Natural killer cell treated with Interleukin-12 subunit alpha and Interleukin-12 subunit beta and Interleukin-15 and Interleukin-18, amount 100 ng/mL, for 72 hours (primary cell): ENCODE data around the gene ATP1A3. TPM values are rescaled to one million over a fixed set of nuclear protein-coding genes. Genes with fewer than 3 reads are reported as not detected.

Source experiments
- ATAC-seq, 2 donors: fragments of 150-1000 bp; cut with Tn5 transposase in 1 of 2; sonication (Bioruptor Pico), chemical (Tn5 transposase) in 1 of 2; 2 replicates each; pipeline ENCODE4 v1.10.0; 2021
- DNase-seq: peaks from one replicate; pipeline ENCODE4 v3.0.0; 2022; ENCODE audit warnings: low spot score
- H3K27ac Mint-ChIP-seq, 2 donors: 1 replicate in 1 of 2; 2 replicates in 1 of 2; pipeline ENCODE4 v1.8.0; 2022; ENCODE audit warnings: mixed read lengths in 2 of 2, mild to moderate bottlenecking in 1 of 2, moderate library complexity in 1 of 2
- H3K27me3 Mint-ChIP-seq, 2 donors: 1 replicate in 1 of 2; 2 replicates in 1 of 2; pipeline ENCODE4 v1.8.0; 2022; ENCODE audit warnings: mixed read lengths in 2 of 2
- H3K36me3 Mint-ChIP-seq: one replicate; pipeline ENCODE4 v1.8.0; 2022; ENCODE audit warnings: mixed read lengths
- H3K4me1 Mint-ChIP-seq, 2 donors: 1 replicate in 1 of 2; 2 replicates in 1 of 2; pipeline ENCODE4 v1.8.0; 2022; ENCODE audit warnings: low read depth in 2 of 2, mixed read lengths in 2 of 2, mild to moderate bottlenecking in 1 of 2
- H3K4me3 Mint-ChIP-seq: one replicate; pipeline ENCODE4 v1.8.0; 2022; ENCODE audit warnings: mixed read lengths
- H3K9me3 Mint-ChIP-seq: 2 replicates; pipeline ENCODE4 v1.8.0; 2022; ENCODE audit warnings: mixed read lengths
- total RNA-seq, 2 donors: library from RNA; stranded (reverse); gene quantifications; one replicate each; pipeline ENCODE4 v1.2.3, GENCODE V29; 2022

The ATP1A3 gene
- total RNA-seq, 2 donors from 2014 or later: 2.0 to 4.2 TPM

DNA sequence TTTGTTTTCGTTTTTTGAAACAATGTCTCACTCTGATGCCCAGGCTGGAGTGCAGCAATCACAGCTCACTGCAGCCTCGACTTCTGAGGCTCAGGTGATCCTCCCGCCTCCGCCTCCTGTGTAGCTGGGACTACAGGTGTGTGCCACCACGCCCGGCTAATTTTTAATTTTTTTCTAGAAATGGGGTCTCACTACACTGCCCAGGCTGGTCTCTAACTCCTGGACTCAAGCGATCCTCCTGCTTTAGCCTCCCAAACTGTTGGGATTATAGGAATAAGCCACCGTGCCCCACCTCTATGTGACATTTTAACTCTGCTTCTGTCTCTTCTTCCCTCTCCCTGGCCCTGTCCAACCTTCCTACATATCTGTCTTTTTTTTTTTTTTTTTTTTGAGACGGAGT is 5.1 kb downstream of the ATP1A3 start:
- Mint-ChIP-seq H3K27me3 (no peaks in the 10 kb centered on the region), H3K36me3 (no peaks in the 10 kb centered on the region), H3K4me3 (no peak overlapping the region), H3K9me3 (no peaks in the 10 kb centered on the region), H3K4me1 (peaks cover 8 to 11% of the 10 kb centered on the region in 2 donors), H3K27ac (no peak overlapping the region)
- no peak for ATAC-seq
- DNase-seq: no peak

DNA sequence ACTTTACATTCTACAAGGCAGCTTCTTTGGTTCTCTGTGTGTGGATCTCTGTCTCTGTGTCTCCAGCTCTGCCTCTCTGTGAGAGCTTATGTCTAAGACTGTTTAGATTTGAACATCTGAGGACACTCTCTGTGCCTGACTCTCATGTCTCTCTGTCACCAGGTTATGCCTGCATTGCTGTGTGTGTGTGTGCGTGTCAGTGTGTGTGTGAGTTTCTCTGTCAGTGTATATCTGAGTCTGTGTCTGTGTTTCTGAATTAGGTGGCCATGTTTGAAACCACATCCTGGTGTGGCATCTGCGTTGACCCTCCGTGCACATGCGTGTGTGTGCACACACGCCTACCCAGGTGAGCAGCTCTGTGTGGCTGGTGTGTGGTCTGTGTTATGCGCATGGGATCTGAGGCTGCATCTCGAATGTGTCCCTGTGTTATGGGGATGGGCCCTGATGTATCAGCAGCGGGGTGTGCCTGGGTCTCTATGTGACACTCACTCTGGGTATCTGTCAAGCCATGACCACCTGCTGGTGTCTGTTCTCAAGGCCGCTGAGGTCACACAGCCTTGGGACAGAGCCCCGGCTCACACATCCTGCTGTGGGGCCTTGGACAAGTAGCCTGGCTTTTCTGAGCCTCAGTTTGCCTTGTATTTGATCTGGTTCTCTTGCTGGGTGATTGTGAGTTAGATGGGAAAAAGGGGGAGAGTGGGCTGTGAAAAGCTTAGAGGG is 6.7 kb downstream of the ATP1A3 start:
- ATAC-seq: no peak

DNA sequence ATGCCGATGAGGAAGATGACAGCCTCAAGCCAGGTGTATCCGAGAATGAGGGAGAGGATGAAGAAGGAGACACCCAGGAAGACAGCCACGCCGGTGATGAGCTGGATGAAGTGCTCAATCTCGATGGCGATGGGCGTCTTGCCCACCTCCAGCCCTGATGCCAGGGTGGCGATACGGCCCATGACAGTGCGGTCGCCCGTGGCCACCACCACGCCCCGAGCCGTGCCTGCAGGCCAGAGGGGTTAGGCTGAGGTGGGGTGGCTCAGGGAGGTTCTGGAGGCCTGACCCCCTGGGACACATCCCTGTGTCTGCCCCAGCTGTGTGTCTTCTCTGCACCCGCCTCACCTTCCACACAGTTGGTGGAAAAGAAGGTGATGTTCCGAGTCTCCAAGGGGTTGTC is 9.1 kb downstream of the ATP1A3 start:
- DNase-seq (no peak), ATAC-seq (no peak)
- Mint-ChIP-seq H3K4me1 (no peaks in the 10 kb centered on the region), H3K4me3 (no peak overlapping the region), H3K27me3 (no peaks in the 10 kb centered on the region), H3K9me3 (no peaks in the 10 kb centered on the region), H3K36me3 (no peaks in the 10 kb centered on the region), H3K27ac (no peak overlapping the region)

More for the DNA sequence above, 6.7 kb downstream of the ATP1A3 start:
- Mint-ChIP-seq H3K27me3 (no peaks in the 10 kb centered on the region), H3K4me3 (no peak overlapping the region), H3K9me3 (no peaks in the 10 kb centered on the region), H3K36me3 (no peaks in the 10 kb centered on the region), H3K4me1 (peaks cover 0 to under 1% of the 10 kb centered on the region in 2 donors), H3K27ac (no peak overlapping the region)
- no peak for DNase-seq

DNA sequence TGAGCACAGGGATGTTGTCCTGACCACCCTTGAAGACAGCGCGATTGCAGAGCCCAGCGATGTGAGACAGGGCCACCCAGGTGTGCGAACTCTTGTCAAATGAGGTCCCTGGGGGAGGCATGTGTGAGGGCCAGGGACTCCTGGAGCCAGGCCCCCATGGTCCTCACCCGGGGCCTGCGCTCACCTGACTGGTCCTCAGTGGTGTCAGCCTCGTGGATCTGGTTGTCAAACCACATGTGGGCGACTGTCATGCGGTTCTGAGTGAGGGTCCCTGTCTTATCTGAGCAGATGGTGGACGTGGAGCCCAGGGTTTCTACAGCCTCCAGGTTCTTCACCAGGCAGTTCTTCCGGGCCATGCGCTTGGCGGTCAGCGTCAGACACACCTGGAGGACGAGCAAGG is 12.3 kb downstream of the ATP1A3 start:
- no peak for ATAC-seq
- H3K36me3 Mint-ChIP-seq: no peaks in the 10 kb centered on the region
- H3K4me3 Mint-ChIP-seq: no peak overlapping the region
- no peaks in the 10 kb centered on the region for H3K4me1 Mint-ChIP-seq
- no peaks in the 10 kb centered on the region for H3K27me3 Mint-ChIP-seq
- no peak for DNase-seq
- no peaks in the 10 kb centered on the region for H3K9me3 Mint-ChIP-seq
- no peak overlapping the region for H3K27ac Mint-ChIP-seq

DNA sequence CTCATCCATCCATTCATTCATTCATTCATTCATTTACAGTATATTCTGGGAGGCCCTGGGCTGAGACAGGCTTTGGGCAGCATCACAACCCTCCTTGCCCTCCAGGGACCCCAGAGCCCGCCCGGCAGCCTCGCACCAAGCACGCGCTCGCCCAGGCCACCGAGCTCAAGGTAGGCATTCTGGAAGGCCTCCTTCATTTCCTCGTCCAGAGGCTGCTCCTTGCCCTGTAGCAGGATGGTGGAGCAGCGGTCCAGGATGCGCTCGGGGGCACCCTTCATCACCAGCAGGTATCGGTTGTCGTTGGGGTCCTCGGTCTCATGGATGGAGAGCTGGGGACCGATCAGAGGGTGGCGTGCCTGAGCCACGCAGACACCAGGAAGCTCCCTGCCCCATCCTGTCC is 15.6 kb downstream of the ATP1A3 start:
- Mint-ChIP-seq H3K36me3 (no peaks in the 10 kb centered on the region), H3K9me3 (no peaks in the 10 kb centered on the region), H3K4me3 (no peak overlapping the region), H3K27me3 (no peaks in the 10 kb centered on the region), H3K27ac (no peak overlapping the region), H3K4me1 (no peaks in the 10 kb centered on the region)
- no peak for DNase-seq
- ATAC-seq: no peak

DNA sequence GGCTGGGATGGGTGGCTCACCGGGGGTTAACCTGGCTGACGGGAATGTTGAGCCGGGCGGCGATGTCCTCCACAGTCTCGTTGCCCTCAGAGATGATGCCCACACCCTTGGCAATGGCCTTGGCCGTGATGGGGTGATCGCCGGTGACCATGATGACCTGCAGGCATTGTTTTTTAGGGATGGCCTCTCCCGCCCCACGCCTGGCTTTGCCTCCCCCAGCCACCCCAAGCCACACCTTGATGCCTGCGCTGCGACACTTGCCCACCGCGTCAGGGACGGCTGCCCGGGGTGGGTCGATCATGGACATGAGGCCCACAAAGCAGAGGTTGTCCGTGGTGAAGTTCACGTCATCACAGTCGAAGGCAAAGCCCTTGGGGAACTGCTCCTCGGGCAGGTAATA is 16.1 kb downstream of the ATP1A3 start:
- Mint-ChIP-seq H3K4me1 (no peaks in the 10 kb centered on the region), H3K36me3 (no peaks in the 10 kb centered on the region), H3K27me3 (no peaks in the 10 kb centered on the region), H3K9me3 (no peaks in the 10 kb centered on the region), H3K27ac (no peak overlapping the region), H3K4me3 (no peak overlapping the region)
- DNase-seq: no peak
- ATAC-seq: no peak

DNA sequence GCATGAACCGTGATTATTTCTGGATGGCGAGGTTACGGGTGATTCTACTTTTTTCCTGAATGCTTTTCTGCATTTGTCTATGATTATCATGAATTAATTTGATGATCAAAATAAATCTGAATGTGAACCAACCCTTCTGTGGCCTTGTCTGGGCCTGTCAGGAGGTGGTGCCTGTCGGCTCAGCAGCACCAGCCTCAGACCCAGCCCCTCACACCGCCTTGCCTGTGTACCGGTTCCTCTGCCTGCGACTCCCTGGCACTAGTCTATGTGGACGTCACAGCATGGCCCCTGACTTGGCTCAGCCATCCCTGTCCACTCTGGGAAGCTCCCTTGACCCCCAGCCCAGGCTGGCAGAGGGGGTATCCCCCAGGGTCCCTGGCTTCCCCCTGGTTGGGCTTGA is 19.4 kb downstream of the ATP1A3 start:
- no peak for DNase-seq
- Mint-ChIP-seq H3K27ac (no peak overlapping the region), H3K4me1 (no peaks in the 10 kb centered on the region), H3K36me3 (no peaks in the 10 kb centered on the region), H3K4me3 (no peak overlapping the region), H3K27me3 (no peaks in the 10 kb centered on the region), H3K9me3 (no peaks in the 10 kb centered on the region)
- ATAC-seq: no peak

DNA sequence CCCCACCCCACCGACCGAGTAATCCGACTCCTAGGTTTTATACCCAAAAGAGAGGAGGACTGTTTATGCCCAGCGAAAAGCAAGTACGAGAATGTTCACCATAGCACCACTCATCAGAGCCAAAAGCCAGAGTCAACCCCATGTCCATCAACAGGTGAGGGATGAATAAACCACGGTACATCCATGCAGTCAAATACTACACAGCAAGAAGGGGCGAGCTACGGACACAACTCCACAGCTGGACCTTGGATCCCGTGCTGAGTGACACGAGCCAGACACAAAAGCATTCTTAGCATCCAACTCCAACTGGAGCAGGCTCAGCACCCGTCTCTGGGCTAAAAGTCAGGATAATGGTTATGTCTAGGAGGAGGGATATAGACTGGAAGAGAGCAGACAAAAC is 22.7 kb downstream of the ATP1A3 start:
- no peaks in the 10 kb centered on the region for H3K27me3 Mint-ChIP-seq
- ATAC-seq: no peak
- no peaks in the 10 kb centered on the region for H3K4me1 Mint-ChIP-seq
- no peak overlapping the region for H3K27ac Mint-ChIP-seq
- no peak overlapping the region for H3K4me3 Mint-ChIP-seq
- H3K36me3 Mint-ChIP-seq: no peaks in the 10 kb centered on the region
- H3K9me3 Mint-ChIP-seq: no peaks in the 10 kb centered on the region
- no peak for DNase-seq

DNA sequence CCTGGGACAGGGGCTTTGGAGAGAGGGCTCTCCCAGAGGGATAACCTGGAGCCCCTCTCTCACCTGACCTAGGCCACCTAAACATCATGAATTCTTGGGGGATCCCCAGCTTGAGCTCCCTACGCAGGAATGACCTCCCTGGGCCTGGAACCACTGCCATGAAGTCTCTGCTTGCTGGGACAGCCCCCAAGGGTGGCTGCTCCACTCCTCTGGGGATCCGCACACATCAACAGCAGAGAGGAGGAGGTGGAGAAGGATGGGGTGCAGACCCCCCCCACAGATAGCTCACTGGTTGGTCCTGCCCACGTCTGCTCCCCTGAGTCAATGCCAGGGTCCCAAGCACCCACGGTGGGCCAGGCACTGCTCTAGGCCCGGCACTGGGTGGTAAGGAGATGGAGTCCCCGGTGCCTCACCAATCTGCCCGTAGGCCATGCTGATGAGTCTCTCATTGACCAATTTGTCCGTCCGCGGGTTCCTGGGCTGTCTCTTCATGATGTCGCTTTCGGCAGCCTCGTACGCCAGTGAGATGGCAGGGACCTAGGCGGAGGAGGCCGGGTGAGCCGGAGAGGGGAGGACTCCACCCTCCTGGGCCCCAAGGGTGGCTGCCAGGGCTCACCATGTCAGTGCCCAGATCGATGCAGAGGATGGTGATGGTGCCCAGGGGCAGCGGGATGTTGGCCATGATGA is 24.1 kb downstream of the ATP1A3 start:
- ATAC-seq: peak in 1 of 2 donors; percentile 15
- H3K4me3 Mint-ChIP-seq: no peak overlapping the region

DNA sequence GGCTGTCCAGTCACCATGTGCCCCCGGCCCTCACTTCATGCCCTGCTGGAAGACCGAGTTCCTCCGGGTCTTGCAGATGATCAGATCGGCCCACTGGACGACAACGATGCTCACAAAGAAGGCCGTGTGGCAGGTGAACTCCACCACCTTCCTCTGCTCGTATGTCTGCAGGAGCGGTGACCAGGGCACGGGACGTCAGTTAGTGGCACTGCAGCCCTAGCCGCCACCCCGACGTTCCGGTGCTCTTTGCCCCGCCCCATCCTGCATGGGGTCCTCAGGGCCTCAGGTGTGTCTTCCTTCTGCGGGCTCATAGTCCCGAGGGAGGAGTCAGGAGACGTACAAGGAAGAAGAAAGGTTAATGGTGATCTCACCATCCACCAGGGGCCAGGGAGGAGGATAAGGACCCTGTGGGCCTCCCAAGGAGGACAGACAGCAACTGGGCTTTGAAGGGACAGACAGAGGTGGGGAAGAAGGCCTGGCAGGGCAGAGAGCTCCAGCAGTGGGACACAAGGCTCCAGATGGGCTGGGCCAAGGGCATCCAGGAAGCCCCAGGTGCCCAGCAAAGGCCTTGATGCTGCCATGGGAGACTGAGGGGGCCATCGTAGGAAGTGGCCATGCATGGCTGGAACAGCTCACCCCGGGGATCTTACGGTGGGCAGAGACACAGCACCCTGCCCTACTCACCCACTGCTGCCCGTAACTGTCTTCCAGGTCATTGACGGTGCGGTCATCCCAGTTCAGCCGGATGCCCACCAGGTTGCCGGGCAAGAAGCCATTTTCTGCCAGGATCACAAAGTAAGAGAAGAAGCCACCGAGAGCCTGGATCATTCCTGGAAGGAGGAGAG is 25.1 kb downstream of the ATP1A3 start:
- no peaks in the 10 kb centered on the region for H3K36me3 Mint-ChIP-seq
- H3K9me3 Mint-ChIP-seq: no peaks in the 10 kb centered on the region
- no peaks in the 10 kb centered on the region for H3K4me1 Mint-ChIP-seq
- no peaks in the 10 kb centered on the region for H3K27me3 Mint-ChIP-seq
- ATAC-seq (no peak), DNase-seq (no peak)
- H3K4me3 Mint-ChIP-seq: no peak overlapping the region
- no peak overlapping the region for H3K27ac Mint-ChIP-seq

More for the DNA sequence above, 24.1 kb downstream of the ATP1A3 start:
- no peak for DNase-seq
- Mint-ChIP-seq H3K36me3 (no peaks in the 10 kb centered on the region), H3K27ac (no peak overlapping the region), H3K4me1 (no peaks in the 10 kb centered on the region), H3K9me3 (no peaks in the 10 kb centered on the region), H3K27me3 (no peaks in the 10 kb centered on the region)

DNA sequence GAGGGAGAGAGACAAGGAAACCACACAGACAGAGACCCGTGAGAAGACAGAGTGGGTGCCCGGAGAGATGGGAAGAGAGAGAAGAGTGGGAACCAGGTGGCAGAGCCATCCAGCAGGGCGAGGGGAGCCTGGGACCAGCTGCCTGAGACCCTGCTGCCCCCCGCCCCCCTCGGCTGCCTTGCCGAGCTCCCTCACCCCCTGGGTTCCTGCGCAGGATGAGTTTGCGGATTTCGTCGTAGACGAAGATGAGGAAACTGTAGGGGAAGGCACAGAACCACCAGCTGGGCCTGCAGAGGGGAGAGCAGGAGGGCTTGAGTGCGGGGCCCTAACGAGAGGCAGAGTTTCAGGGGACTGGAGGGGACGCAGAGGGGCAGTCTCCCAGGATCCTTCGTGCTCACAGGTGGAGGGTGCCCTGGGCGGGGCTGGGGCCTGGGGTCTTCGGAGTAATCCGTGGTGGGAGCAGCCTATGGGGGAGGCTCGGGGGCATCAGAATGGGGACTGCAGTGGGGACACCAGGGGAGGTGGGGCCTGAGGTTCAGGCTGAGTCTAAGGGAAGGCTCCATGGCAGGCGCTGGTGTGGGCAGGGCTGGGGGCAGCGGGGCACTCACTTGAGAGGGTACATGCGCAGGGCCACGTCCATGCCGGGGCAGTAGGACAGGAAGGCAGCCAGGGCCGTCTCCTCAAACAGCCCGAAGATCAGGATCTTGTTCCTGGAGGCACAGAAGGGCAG is 26.8 kb downstream of the ATP1A3 start:
- ATAC-seq (peak in 1 of 2 donors; percentile 7), DNase-seq (no peak)
- H3K4me1 Mint-ChIP-seq: no peaks in the 10 kb centered on the region
- no peak overlapping the region for H3K27ac Mint-ChIP-seq
- peak overlapping the region; percentile 5 for H3K4me3 Mint-ChIP-seq
- H3K36me3 Mint-ChIP-seq: no peaks in the 10 kb centered on the region
- H3K27me3 Mint-ChIP-seq: no peaks in the 10 kb centered on the region
- no peaks in the 10 kb centered on the region for H3K9me3 Mint-ChIP-seq

DNA sequence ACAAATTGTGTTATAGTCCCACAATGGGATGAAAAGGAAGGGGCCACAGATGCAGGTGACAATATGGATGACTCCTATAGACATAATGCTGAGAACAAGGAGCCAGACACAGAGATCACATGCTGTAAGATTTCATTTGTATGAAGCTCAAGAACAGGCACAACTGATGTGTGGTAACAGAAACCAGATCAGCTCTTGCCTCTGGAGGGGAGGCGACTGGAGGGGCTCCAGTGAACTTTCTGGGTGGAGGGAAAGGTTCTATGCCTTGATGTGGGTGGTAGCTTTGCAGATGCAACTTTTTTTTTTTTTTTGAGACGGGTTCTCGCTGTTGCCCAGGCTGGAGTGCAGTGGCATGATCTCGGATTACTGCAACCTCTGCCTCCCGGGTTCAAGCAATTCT is 28.9 kb downstream of the ATP1A3 start:
- H3K9me3 Mint-ChIP-seq: no peaks in the 10 kb centered on the region
- DNase-seq (no peak), ATAC-seq (no peak)
- H3K27ac Mint-ChIP-seq: no peak overlapping the region
- H3K36me3 Mint-ChIP-seq: no peaks in the 10 kb centered on the region
- no peaks in the 10 kb centered on the region for H3K27me3 Mint-ChIP-seq
- H3K4me3 Mint-ChIP-seq: no peak overlapping the region
- H3K4me1 Mint-ChIP-seq: no peaks in the 10 kb centered on the region

DNA sequence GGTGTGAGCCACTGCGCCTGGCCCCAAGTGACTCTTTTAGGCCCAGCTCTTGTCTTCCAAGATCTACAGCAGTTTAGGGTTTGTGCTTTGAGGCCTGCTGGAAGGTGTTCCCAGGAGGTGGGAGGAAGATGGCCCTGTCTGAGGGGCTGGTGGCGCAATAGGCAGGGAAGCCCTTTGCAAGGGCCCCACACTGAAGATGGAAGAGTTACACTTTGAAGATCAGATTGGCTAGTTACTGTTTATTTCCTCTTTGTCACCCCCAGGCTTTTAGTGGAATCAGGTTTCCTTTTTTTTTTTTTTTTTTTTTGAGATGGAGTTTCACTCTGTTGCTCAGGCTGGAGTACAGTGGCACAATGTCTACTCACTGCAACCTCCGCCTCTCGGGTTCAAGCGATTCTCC is 33.1 kb downstream of the ATP1A3 start:
- H3K4me1 Mint-ChIP-seq: peaks cover 15 to 20% of the 10 kb centered on the region in 2 donors
- H3K4me3 Mint-ChIP-seq: no peak overlapping the region
- ATAC-seq: no peak

More for the DNA sequence above, 33.1 kb downstream of the ATP1A3 start:
- no peak overlapping the region for H3K27ac Mint-ChIP-seq
- H3K27me3 Mint-ChIP-seq: no peaks in the 10 kb centered on the region
- no peaks in the 10 kb centered on the region for H3K36me3 Mint-ChIP-seq
- no peaks in the 10 kb centered on the region for H3K9me3 Mint-ChIP-seq
- DNase-seq: no peak
